ENCODE data around the gene GCAT.
"Not testable (repeated sequence)": the region's sequence is repeated elsewhere in the genome, so short reads cannot be mapped to it uniquely, and the experiment has no call there.

- TF ChIP-seq OSR1, CSDC2, ZC3H10 (CRISPR knock-in tag; IDR thresholded peaks at IDR 0.05): not testable (repeated sequence)
These were observed 7.8 kb upstream of the GCAT start for GRCh38 chr22:37799979-37800378.

Data from SK-N-SH treated with all-trans-retinoic acid at 6 μM for 48 hours (cell line).